ENCODE data around the gene CGB1. TPM values are rescaled to one million over a fixed set of nuclear protein-coding genes. Genes with fewer than 3 reads are reported as not detected.

Gene CGB1
- total RNA-seq, 1 experiment from 2014 or later = not detected

DNA sequence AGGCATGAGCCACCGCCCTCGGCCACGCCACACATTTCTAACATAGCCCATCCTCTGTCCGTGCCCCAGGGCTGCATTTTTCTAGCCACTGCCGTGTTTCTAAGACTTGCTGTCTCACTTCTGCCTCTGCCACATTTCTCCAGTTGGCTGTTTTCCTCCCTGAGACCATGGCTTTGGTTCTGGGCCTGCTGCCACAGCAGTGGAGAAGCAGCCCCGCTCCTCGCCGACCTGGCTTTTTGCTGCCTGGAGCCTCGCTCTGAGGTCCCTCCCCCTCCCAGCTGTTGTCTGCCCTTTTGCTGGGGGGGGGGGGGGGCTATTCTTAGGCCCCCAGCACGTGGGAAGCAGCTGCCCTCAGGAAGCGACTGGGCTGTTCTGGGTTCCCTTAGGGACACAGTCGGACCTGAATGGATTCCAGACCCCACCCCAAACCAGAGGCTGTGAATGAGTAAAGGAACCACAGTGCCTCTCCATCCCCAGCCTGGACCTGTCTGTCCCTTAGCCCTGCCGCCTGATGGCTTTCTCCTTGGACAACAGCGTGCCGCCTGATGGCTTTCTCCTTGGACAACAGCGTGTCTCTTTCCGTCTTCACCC is 46.9 kb downstream of the CGB1 start:
- DNase-seq = peak; percentile 51 to 72
- CTCF ChIA-PET = no interaction called here

GRCh38 chr19:48988860-48989259 is 47.8 kb downstream of the CGB1 start:
- peak overlapping the region; percentile 65 for H3K27ac Mint-ChIP-seq (ENCODE audit: unreplicated experiment)
- no peaks in the 10 kb centered on the region for H3K9me3 ChIP-seq
- ChIA-PET POLR2A (interaction anchor here (1.4 kb wide), 1 partner anchor 25 kb away, joined by 3 read pairs; no protein-coding TSS in a partner anchor), CTCF (no interaction called here)
- TF ChIP-seq CTCF (IDR thresholded peaks at IDR 0.05; ENCODE audit: insufficient read depth in 1 of 2, low read depth in 1 of 2, low read length in 1 of 2, severe bottlenecking in 1 of 2, unreplicated experiment in 1 of 2) = no peak
- no peak overlapping the region for H3K4me3 Mint-ChIP-seq (ENCODE audit: unreplicated experiment)
- DNase-seq = no peak
- no peaks in the 10 kb centered on the region for H3K27me3 Mint-ChIP-seq (ENCODE audit: insufficient read depth, unreplicated experiment)
- H3K4me1 ChIP-seq = peaks cover 13% of the 10 kb centered on the region; the same call in 1 of the 2 replicates
- H3K36me3 ChIP-seq (ENCODE audit: control insufficient read depth, insufficient read depth, low read length) = peaks cover 5% of the 10 kb centered on the region; the same call in 1 of the 2 replicates
- BruUV-seq (replicated peaks) = no TSS peak
- intact Hi-C loops (cut with micrococcal nuclease; ENCODE audit: unreplicated experiment) = no loop called here
- peaks cover 77% of the 10 kb centered on the region for H3K36me3 Mint-ChIP-seq (ENCODE audit: insufficient read depth, unreplicated experiment)
- H3K27me3 ChIP-seq (replicated peaks; ENCODE audit: control insufficient read depth, insufficient read depth, low read length) = no peaks in the 10 kb centered on the region
- no peaks in the 10 kb centered on the region for H3K9me3 Mint-ChIP-seq (ENCODE audit: unreplicated experiment)
- no peak overlapping the region for H3K4me3 ChIP-seq (ENCODE audit: low read depth, low read length)
- H3K4me1 Mint-ChIP-seq (ENCODE audit: low read depth, unreplicated experiment) = peaks cover 23% of the 10 kb centered on the region

More for the DNA sequence above, 46.9 kb downstream of the CGB1 start:
- Histone ChIP-seq H3K36me3 (ENCODE audit: control insufficient read depth, insufficient read depth, low read length) (peaks cover 5% of the 10 kb centered on the region; the same call in 1 of the 2 replicates), H3K4me1 (peaks cover 13% of the 10 kb centered on the region; the same call in 1 of the 2 replicates), H3K4me3 (ENCODE audit: low read depth, low read length) (no peak overlapping the region), H3K9me3 (no peaks in the 10 kb centered on the region), H3K27me3 (replicated peaks; ENCODE audit: control insufficient read depth, insufficient read depth, low read length) (no peaks in the 10 kb centered on the region)
- TF ChIP-seq CTCF (IDR thresholded peaks at IDR 0.05; ENCODE audit: insufficient read depth in 1 of 2, low read depth in 1 of 2, low read length in 1 of 2, severe bottlenecking in 1 of 2, unreplicated experiment in 1 of 2) = no peak
- Mint-ChIP-seq H3K27ac (ENCODE audit: unreplicated experiment) (peak overlapping the region; percentile 65), H3K4me3 (ENCODE audit: unreplicated experiment) (peak overlapping the region; percentile 5), H3K27me3 (ENCODE audit: insufficient read depth, unreplicated experiment) (no peaks in the 10 kb centered on the region), H3K9me3 (ENCODE audit: unreplicated experiment) (no peaks in the 10 kb centered on the region), H3K4me1 (ENCODE audit: low read depth, unreplicated experiment) (peaks cover 25% of the 10 kb centered on the region), H3K36me3 (ENCODE audit: insufficient read depth, unreplicated experiment) (peaks cover 78% of the 10 kb centered on the region)
- POLR2A ChIA-PET = interaction anchor here (0.6 to 1.4 kb wide), 2 partner anchors 26 to 180 kb away, joined by 3 read pairs; no protein-coding TSS in a partner anchor
- intact Hi-C loops (cut with micrococcal nuclease; ENCODE audit: unreplicated experiment) = loop anchor here (5.0 to 10.0 kb wide), 2 partner anchors 83 to 235 kb away; partner anchors contain the start of gene KCNA7
- no TSS peak for BruUV-seq (replicated peaks)

- Mint-ChIP-seq H3K27me3 (ENCODE audit: insufficient read depth, unreplicated experiment) (no peaks in the 10 kb centered on the region), H3K9me3 (ENCODE audit: unreplicated experiment) (no peaks in the 10 kb centered on the region), H3K4me1 (ENCODE audit: low read depth, unreplicated experiment) (peaks cover 23% of the 10 kb centered on the region), H3K27ac (ENCODE audit: unreplicated experiment) (peak overlapping the region; percentile 14), H3K4me3 (ENCODE audit: unreplicated experiment) (no peak overlapping the region), H3K36me3 (ENCODE audit: insufficient read depth, unreplicated experiment) (peaks cover 77% of the 10 kb centered on the region)
- H3K9me3 ChIP-seq = no peaks in the 10 kb centered on the region
- H3K27me3 ChIP-seq (replicated peaks; ENCODE audit: control insufficient read depth, insufficient read depth, low read length) = no peaks in the 10 kb centered on the region
- TF ChIP-seq CTCF (IDR thresholded peaks at IDR 0.05; ENCODE audit: insufficient read depth in 1 of 2, low read depth in 1 of 2, low read length in 1 of 2, severe bottlenecking in 1 of 2, unreplicated experiment in 1 of 2) = no peak
- peaks cover 13% of the 10 kb centered on the region; the same call in 1 of the 2 replicates for H3K4me1 ChIP-seq
- no peak for DNase-seq
- no peak overlapping the region for H3K4me3 ChIP-seq (ENCODE audit: low read depth, low read length)
- no TSS peak for BruUV-seq (replicated peaks)
- ChIA-PET POLR2A (no interaction called here), CTCF (no interaction called here)
- intact Hi-C loops (cut with micrococcal nuclease; ENCODE audit: unreplicated experiment) = no loop called here
- peaks cover 5% of the 10 kb centered on the region; the same call in 1 of the 2 replicates for H3K36me3 ChIP-seq (ENCODE audit: control insufficient read depth, insufficient read depth, low read length)
Measured at GRCh38 chr19:48988286-48988685, 48.4 kb downstream of the CGB1 start.

Data from Caco-2 (cell line).